Measurements from ENCODE around the gene PHAF1.

PHAF1 gene

GRCh38 chr16:67184995-67185650 is 75.4 kb downstream of the PHAF1 start:
- Histone ChIP-seq H3K4me3 (ENCODE audit: low read depth, low read length) (no peak overlapping the region; the same call in 1 of the 2 replicates), H3K4me1 (peaks cover 3% of the 10 kb centered on the region; the same call in 1 of the 2 replicates)

DNA sequence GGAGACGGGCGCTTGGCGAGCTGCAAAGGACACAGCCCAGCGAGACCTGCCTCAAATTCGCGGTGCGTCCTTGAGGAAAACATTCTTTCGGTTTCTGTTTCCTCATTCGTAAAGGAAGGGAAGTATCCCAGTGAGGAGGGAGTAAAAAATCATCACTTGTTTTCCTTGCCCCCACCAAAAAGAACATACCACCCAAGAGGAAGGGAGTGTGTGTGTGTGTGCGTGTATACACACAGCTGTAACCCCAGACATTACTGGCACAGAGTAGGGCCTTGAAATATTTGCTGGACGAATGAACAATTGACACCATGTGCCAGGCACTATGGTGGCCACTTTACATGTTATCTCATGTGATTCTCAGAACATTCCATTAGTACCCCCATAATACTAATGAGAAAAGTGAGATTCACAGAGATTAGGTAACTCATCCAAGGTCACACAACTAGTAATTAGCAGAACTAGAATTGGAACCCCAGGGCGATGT is 76.0 kb downstream of the PHAF1 start:
- TF ChIP-seq CTCF (IDR thresholded peaks at IDR 0.05; ENCODE audit: low read depth, low read length): no peak
- no peaks in the 10 kb centered on the region for H3K27me3 ChIP-seq

More at GRCh38 chr16:67184995-67185650, 75.4 kb downstream of the PHAF1 start:
- DNase-seq: peak; percentile 95
- no peaks in the 10 kb centered on the region for H3K27me3 ChIP-seq
- no peaks in the 10 kb centered on the region for H3K36me3 ChIP-seq
- TF ChIP-seq CTCF (IDR thresholded peaks at IDR 0.05; ENCODE audit: low read depth, low read length): peak; percentile 74
- H3K9me3 ChIP-seq: no peaks in the 10 kb centered on the region

DNA sequence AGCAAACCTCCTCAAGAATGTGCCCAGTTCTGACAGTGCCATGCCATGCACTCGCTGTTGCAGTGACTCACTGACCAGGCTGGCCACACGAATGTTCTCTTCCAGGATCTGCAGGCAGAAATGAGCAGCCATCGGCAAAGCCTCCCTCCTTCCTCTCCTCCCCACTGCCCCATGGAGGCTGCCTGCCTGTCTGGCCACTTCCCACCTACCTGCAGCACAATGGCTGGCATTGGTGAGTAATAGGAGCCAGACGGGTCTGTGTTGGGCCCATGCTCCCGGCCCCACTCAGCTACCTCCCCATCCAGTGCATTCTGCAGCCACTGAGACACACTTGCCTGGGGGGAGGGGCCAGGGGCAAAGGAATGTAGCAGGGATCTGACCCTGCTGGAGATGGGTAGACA is 76.8 kb downstream of the PHAF1 start:
- no peak for TF ChIP-seq CTCF (IDR thresholded peaks at IDR 0.05; ENCODE audit: low read depth, low read length)
- DNase-seq: no peak
- no peak overlapping the region for H3K4me3 ChIP-seq (ENCODE audit: low read depth, low read length)
- no peaks in the 10 kb centered on the region for H3K9me3 ChIP-seq
- peaks cover 3% of the 10 kb centered on the region; the same call in 1 of the 2 replicates for H3K4me1 ChIP-seq
- no peaks in the 10 kb centered on the region for H3K27me3 ChIP-seq
- no peaks in the 10 kb centered on the region for H3K36me3 ChIP-seq

More for the DNA sequence above, 76.0 kb downstream of the PHAF1 start:
- Histone ChIP-seq H3K9me3 (no peaks in the 10 kb centered on the region), H3K4me1 (peaks cover 3% of the 10 kb centered on the region; the same call in 1 of the 2 replicates), H3K36me3 (no peaks in the 10 kb centered on the region), H3K4me3 (ENCODE audit: low read depth, low read length) (no peak overlapping the region)
- no peak for DNase-seq

DNA sequence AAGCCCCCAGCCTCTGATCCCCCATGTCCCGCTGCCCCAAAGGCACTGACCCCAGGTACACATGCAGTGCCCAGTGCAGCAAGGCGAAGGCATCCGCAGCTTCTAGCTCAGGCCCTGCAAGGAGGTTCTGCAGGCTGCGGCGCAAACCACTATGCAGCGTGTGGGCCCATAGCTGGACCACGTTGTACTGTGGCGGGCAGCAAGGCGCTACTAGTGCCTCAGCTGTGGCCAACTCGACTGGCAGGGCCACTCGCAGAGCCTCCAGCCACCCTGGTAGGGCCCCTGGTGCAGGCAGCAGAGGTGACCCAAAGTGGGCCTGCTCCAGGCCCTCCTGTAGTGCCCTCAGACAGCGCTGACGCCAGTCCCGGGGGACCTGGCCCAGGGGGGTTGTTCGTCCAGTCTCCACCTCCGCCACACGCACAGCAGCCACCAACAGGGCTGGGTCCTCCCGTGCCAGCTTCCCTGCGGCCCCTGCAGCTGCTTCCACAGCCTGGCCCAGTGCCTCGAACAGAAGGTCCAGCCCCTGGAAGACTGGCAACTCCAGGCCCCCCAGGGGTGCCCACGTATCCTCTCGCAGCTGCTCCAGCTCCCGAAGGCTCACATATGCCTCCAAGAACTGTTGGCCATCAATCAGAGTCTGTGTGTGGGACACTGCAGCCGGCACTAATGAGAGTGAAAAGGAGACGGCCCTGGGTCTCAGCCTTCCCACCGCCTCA is 77.6 kb downstream of the PHAF1 start:
- H3K4me1 ChIP-seq: peaks cover 3% of the 10 kb centered on the region; the same call in 1 of the 2 replicates
- H3K9me3 ChIP-seq: no peaks in the 10 kb centered on the region
- no peak for TF ChIP-seq CTCF (IDR thresholded peaks at IDR 0.05; ENCODE audit: low read depth, low read length)
- H3K36me3 ChIP-seq: no peaks in the 10 kb centered on the region
- DNase-seq: no peak
- no peak overlapping the region for H3K4me3 ChIP-seq (ENCODE audit: low read depth, low read length)
- H3K27me3 ChIP-seq: no peaks in the 10 kb centered on the region

DNA sequence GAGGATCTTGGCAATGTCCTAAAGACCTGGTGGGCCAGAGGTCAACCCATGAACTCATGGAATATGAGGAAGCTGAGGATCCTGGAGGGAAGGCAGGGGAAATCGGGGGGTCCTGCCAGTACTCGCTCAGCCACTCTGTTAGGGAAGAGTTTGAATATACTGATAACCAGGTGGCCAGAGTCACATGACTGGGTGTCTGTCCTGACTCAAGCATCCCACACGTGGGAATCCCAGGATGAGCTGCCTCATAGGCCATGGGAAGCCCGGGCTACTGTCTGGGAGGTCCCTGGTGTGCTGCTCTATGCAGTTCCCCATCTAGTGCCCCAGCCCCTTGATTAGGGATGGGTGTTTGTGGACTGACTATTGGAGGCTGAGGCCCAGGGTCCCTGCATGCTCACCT is 78.6 kb downstream of the PHAF1 start:
- no peak for TF ChIP-seq CTCF (IDR thresholded peaks at IDR 0.05; ENCODE audit: low read depth, low read length)
- Histone ChIP-seq H3K4me1 (peaks cover 3% of the 10 kb centered on the region; the same call in 1 of the 2 replicates), H3K27me3 (no peaks in the 10 kb centered on the region), H3K4me3 (ENCODE audit: low read depth, low read length) (no peak overlapping the region), H3K36me3 (no peaks in the 10 kb centered on the region), H3K9me3 (no peaks in the 10 kb centered on the region)
- DNase-seq: no peak

GRCh38 chr16:67188798-67189197 is 79.1 kb downstream of the PHAF1 start:
- Histone ChIP-seq H3K4me3 (ENCODE audit: low read depth, low read length) (no peak overlapping the region), H3K27me3 (no peaks in the 10 kb centered on the region), H3K4me1 (peaks cover 3% of the 10 kb centered on the region; the same call in 1 of the 2 replicates), H3K36me3 (no peaks in the 10 kb centered on the region; the same call in 1 of the 2 replicates), H3K9me3 (no peaks in the 10 kb centered on the region)
- no peak for TF ChIP-seq CTCF (IDR thresholded peaks at IDR 0.05; ENCODE audit: low read depth, low read length)
- DNase-seq: no peak
